Panc1 (cell line): ENCODE measurements around the gene MGAT4A. TPM values are rescaled to one million over a fixed set of nuclear protein-coding genes. Genes with fewer than 3 reads are reported as not detected.

Experiments used
- ATAC-seq: fragments of 200-7000 bp; cut with Tn5 transposase; 2 replicates; pipeline ENCODE4 v1.9.1; 2020; ENCODE audit warnings: mild to moderate bottlenecking, moderate library complexity
- BruUV-seq: library from RNA; stranded (reverse); fragments of 400-500 nt; replicated peaks from 2 replicates; lab custom pipeline; 2021; lab: Mats Ljungman, UMichigan
- CTCF ChIA-PET: fragments of 300-600 bp; sonication (Branson Sonifier 250); formaldehyde crosslinking; loops from one replicate; lab custom pipeline; 2022; ENCODE audit warnings: antibody characterized with exemption; lab: Charles Lee
- POLR2A ChIA-PET: fragments of 300-600 bp; sonication (Branson Sonifier 250); formaldehyde crosslinking; loops from one replicate; lab custom pipeline; 2022; ENCODE audit warnings: antibody characterized with exemption; lab: Charles Lee
- DNase-seq: peaks from one replicate; pipeline ENCODE4 v3.0.0-alpha.2; 2010; ENCODE audit warnings: low read depth, low spot score
- H3K27ac ChIP-seq: 2 replicates; pipeline ENCODE4 v1.5.1; 2011; ENCODE audit warnings: mild to moderate bottlenecking, low read length, inconsistent platforms
- H3K27me3 ChIP-seq: fragments of 200-500 bp; sonication (Bioruptor generic); 2 replicates; pipeline ENCODE4 v1.6.0; 2014; ENCODE audit warnings: low read length, inconsistent platforms; ENCODE audit not compliant: control insufficient read depth, insufficient read depth
- H3K36me3 ChIP-seq: fragments of 200-500 bp; sonication (Bioruptor generic); 2 replicates; pipeline ENCODE4 v1.5.1; 2014; ENCODE audit warnings: inconsistent platforms, mild to moderate bottlenecking, low read length, moderate library complexity; ENCODE audit not compliant: control insufficient read depth, insufficient read depth
- H3K4me1 ChIP-seq: 2 replicates; pipeline ENCODE4 v1.5.1; 2011; ENCODE audit warnings: inconsistent platforms, mild to moderate bottlenecking, low read length, moderate library complexity; ENCODE audit not compliant: control insufficient read depth, insufficient read depth
- H3K4me3 ChIP-seq, 2 experiments: 2 replicates each; pipeline ENCODE4 v1.5.1; 2011 to 2012; ENCODE audit warnings: low read depth in 2 of 2, low read length in 2 of 2, mild to moderate bottlenecking in 2 of 2, inconsistent platforms in 1 of 2, moderate library complexity in 1 of 2
- H3K9me3 ChIP-seq: fragments of 200-500 bp; sonication (Bioruptor generic); 2 replicates; pipeline ENCODE4 v1.5.1; 2014; ENCODE audit warnings: low read depth, mild to moderate bottlenecking, inconsistent platforms, low read length, moderate library complexity; ENCODE audit not compliant: control insufficient read depth, insufficient read depth
- CTCF ChIP-seq: fragments of 450-650 bp; IDR thresholded peaks from 2 replicates; pipeline ENCODE4 v1.5.1; 2017; ENCODE audit warnings: mild to moderate bottlenecking
- POLR2AphosphoS5 ChIP-seq: IDR thresholded peaks from 2 replicates; pipeline ENCODE4 v1.6.1; 2012; ENCODE audit warnings: mild to moderate bottlenecking, low read depth, low read length, moderate library complexity
- REST ChIP-seq, 2 experiments: IDR thresholded peaks; 2 replicates each; pipeline ENCODE4 v1.6.1; 2011 to 2012; ENCODE audit warnings: low read depth in 2 of 2, control low read depth in 1 of 2, low read length in 1 of 2, mild to moderate bottlenecking in 1 of 2, moderate library complexity in 1 of 2; ENCODE audit not compliant: insufficient read depth in 1 of 2
- SIN3A ChIP-seq: IDR thresholded peaks from 2 replicates; pipeline ENCODE4 v1.6.1; 2012; ENCODE audit warnings: low read depth, mild to moderate bottlenecking, low read length, moderate library complexity, borderline replicate concordance; ENCODE audit not compliant: insufficient read depth
- TCF7L2 ChIP-seq: IDR thresholded peaks from 2 replicates; pipeline ENCODE4 v1.6.1; 2011; ENCODE audit warnings: mild to moderate bottlenecking, low read depth, low read length, inconsistent platforms
- in situ Hi-C: cut with HindIII; loops from 2 replicates; pipeline ENCODE4 v1.10.0; 2016; ENCODE audit warnings: low sequenced_read_pairs, low pct_unique_long_range_greater_than_20kb
- intact Hi-C: fragments of 100-400 bp; cut with micrococcal nuclease; formaldehyde crosslinking; loops from one replicate; pipeline ENCODE4 v1.10.0; 2022; ENCODE audit not compliant: unreplicated experiment
- total RNA-seq: library from RNA; stranded (reverse); gene quantifications from one replicate; pipeline ENCODE4 v1.2.1, GENCODE V29; 2021; ENCODE audit not compliant: unreplicated experiment

The MGAT4A gene
- total RNA-seq, 1 experiment from 2014 or later, result 4.4 TPM

- Histone ChIP-seq H3K4me1 (no peaks in the 10 kb centered on the region), H3K27me3 (peaks cover 5% of the 10 kb centered on the region; the same call in 1 of the 2 replicates), H3K36me3 (no peaks in the 10 kb centered on the region), H3K9me3 (no peaks in the 10 kb centered on the region), H3K27ac (no peak overlapping the region), H3K4me3 (no peak overlapping the region)
- intact Hi-C loops, result no loop called here
- ChIA-PET CTCF (no interaction called here), POLR2A (no interaction called here)
- in situ Hi-C loops, result no loop called here
- no peak for DNase-seq
- no peak for ATAC-seq
- TF ChIP-seq SIN3A (no peak), CTCF (no peak), TCF7L2 (no peak), REST (IDR thresholded peaks at IDR 0.05; ENCODE audit: insufficient read depth in 1 of 2, low read depth in 2 of 2, low read length in 1 of 2) (no peak), POLR2AphosphoS5 (no peak)
- BruUV-seq, result no TSS peak
These were observed 17.5 kb downstream of the MGAT4A start for GRCh38 chr2:98713332-98714015.

GRCh38 chr2:98712145-98712544 lies 18.8 kb downstream of the MGAT4A start:
- Histone ChIP-seq H3K36me3 (no peaks in the 10 kb centered on the region), H3K27me3 (peaks cover 5% of the 10 kb centered on the region; the same call in 1 of the 2 replicates), H3K4me1 (no peaks in the 10 kb centered on the region), H3K9me3 (no peaks in the 10 kb centered on the region), H3K4me3 (no peak overlapping the region), H3K27ac (no peak overlapping the region)
- TF ChIP-seq REST (IDR thresholded peaks at IDR 0.05; ENCODE audit: insufficient read depth in 1 of 2, low read depth in 2 of 2, low read length in 1 of 2) (no peak), POLR2AphosphoS5 (no peak), CTCF (no peak), SIN3A (no peak), TCF7L2 (no peak)
- ChIA-PET POLR2A (no interaction called here), CTCF (no interaction called here)
- in situ Hi-C loops, result no loop called here
- ATAC-seq, result no peak
- no TSS peak for BruUV-seq
- intact Hi-C loops, result no loop called here
- DNase-seq, result no peak
